Measurements from ENCODE around the gene SPDYE3. TPM values are rescaled to one million over a fixed set of nuclear protein-coding genes. Genes with fewer than 3 reads are reported as not detected.
"Not testable (repeated sequence)": the region's sequence is repeated elsewhere in the genome, so short reads cannot be mapped to it uniquely, and the experiment has no call there.

The SPDYE3 gene
- total RNA-seq, 1 experiment from 2014 or later, result not detected

DNA sequence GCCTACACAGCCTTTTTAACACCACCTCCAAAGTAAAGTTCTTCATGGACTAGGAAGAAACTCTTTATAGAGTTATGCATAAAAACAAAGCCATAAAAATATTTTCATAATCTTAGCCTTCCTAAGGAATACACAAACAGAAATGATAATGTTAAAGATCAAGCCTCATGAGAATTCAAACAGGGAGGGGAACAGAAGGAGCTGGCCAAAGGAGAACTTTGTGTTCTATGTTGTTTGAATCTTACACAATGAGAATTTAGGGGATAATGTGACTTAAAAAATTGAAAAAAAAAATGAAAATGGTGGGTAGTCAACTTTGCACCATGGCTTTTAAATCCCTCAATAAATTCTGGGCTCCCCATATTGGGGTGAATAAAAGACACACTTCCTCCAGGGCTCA is 41.3 kb downstream of the SPDYE3 start:
- ChIA-PET CTCF (interaction anchor here (0.6 kb wide), 1 partner anchor 77 kb away, joined by 3 read pairs; no protein-coding TSS in a partner anchor), POLR2A (interaction anchor here (0.6 to 1.2 kb wide), 3 partner anchors 12 to 307 kb away, joined by 3 to 4 read pairs (median 3); no protein-coding TSS in a partner anchor)
- H3K4me3 Mint-ChIP-seq (ENCODE audit: unreplicated experiment), result no peak overlapping the region
- H3K9me3 Mint-ChIP-seq (ENCODE audit: unreplicated experiment), result no peaks in the 10 kb centered on the region
- intact Hi-C loops (cut with micrococcal nuclease), result loop anchor here (10.0 kb wide), 1 partner anchor 214 kb away; no protein-coding TSS in a partner anchor
- no peak overlapping the region for H3K27ac Mint-ChIP-seq (ENCODE audit: low read depth, unreplicated experiment)
- DNase-seq (ENCODE audit: unreplicated experiment), result no peak
- H3K36me3 Mint-ChIP-seq (ENCODE audit: insufficient read depth, unreplicated experiment), result peaks cover 87% of the 10 kb centered on the region
- no TSS peak for BruUV-seq (replicated peaks)
- peaks cover 7% of the 10 kb centered on the region for H3K4me1 Mint-ChIP-seq (ENCODE audit: insufficient read depth, unreplicated experiment)
- no peaks in the 10 kb centered on the region for H3K27me3 Mint-ChIP-seq (ENCODE audit: insufficient read depth, unreplicated experiment)
- no peak for TF ChIP-seq CTCF (IDR thresholded peaks at IDR 0.05; ENCODE audit: unreplicated experiment)

- no peak for DNase-seq (ENCODE audit: unreplicated experiment)
- intact Hi-C loops (cut with micrococcal nuclease), result loop anchor here (10.0 kb wide), 1 partner anchor 215 kb away; no protein-coding TSS in a partner anchor
- ChIA-PET CTCF (no interaction called here), POLR2A (interaction anchor here (0.7 to 1.2 kb wide), 2 partner anchors 13 to 79 kb away, joined by 3 read pairs; partner anchors contain the start of gene ZCWPW1)
- Mint-ChIP-seq H3K4me3 (ENCODE audit: unreplicated experiment) (no peak overlapping the region), H3K4me1 (ENCODE audit: insufficient read depth, unreplicated experiment) (peaks cover 3% of the 10 kb centered on the region), H3K36me3 (ENCODE audit: insufficient read depth, unreplicated experiment) (peaks cover 87% of the 10 kb centered on the region), H3K9me3 (ENCODE audit: unreplicated experiment) (no peaks in the 10 kb centered on the region), H3K27me3 (ENCODE audit: insufficient read depth, unreplicated experiment) (no peaks in the 10 kb centered on the region), H3K27ac (ENCODE audit: low read depth, unreplicated experiment) (no peak overlapping the region)
- no TSS peak for BruUV-seq (replicated peaks)
- TF ChIP-seq CTCF (IDR thresholded peaks at IDR 0.05; ENCODE audit: unreplicated experiment), result no peak
Measured at GRCh38 chr7:100349757-100350156, 42.3 kb downstream of the SPDYE3 start.

DNA sequence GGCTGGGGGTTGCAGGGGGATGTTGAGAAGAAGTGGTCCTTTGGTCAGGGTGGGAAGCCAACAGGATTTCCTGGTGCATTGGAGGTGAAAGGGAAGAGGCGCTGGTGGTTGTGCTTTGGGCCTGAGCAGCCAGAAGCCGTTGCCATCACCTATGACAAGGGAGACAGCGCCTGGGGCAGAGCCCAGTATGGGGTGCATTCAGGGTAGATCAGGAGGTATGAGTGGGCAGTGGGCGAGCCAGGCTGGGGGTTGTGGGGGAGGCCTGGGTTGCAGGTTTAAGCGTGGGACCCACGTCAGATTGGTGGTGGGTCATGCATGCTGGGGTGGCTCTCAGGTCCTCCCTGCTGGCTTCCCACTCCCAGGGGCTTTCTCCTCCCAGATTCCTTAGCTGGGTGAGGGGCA is 44.2 kb downstream of the SPDYE3 start:
- POLR2A ChIA-PET, result no interaction called here
- no TSS peak for BruUV-seq (replicated peaks)
- no peak overlapping the region for H3K4me3 Mint-ChIP-seq (ENCODE audit: unreplicated experiment)
- no peaks in the 10 kb centered on the region for H3K4me1 Mint-ChIP-seq (ENCODE audit: insufficient read depth, unreplicated experiment)
- DNase-seq (ENCODE audit: unreplicated experiment), result no peak
- TF ChIP-seq CTCF (IDR thresholded peaks at IDR 0.05; ENCODE audit: unreplicated experiment), result no peak
- no peak overlapping the region for H3K27ac Mint-ChIP-seq (ENCODE audit: low read depth, unreplicated experiment)
- CTCF ChIA-PET, result no interaction called here
- intact Hi-C loops (cut with micrococcal nuclease), result no loop called here
- H3K36me3 Mint-ChIP-seq (ENCODE audit: insufficient read depth, unreplicated experiment), result peaks cover 87% of the 10 kb centered on the region
- no peaks in the 10 kb centered on the region for H3K9me3 Mint-ChIP-seq (ENCODE audit: unreplicated experiment)
- H3K27me3 Mint-ChIP-seq (ENCODE audit: insufficient read depth, unreplicated experiment), result no peaks in the 10 kb centered on the region

DNA sequence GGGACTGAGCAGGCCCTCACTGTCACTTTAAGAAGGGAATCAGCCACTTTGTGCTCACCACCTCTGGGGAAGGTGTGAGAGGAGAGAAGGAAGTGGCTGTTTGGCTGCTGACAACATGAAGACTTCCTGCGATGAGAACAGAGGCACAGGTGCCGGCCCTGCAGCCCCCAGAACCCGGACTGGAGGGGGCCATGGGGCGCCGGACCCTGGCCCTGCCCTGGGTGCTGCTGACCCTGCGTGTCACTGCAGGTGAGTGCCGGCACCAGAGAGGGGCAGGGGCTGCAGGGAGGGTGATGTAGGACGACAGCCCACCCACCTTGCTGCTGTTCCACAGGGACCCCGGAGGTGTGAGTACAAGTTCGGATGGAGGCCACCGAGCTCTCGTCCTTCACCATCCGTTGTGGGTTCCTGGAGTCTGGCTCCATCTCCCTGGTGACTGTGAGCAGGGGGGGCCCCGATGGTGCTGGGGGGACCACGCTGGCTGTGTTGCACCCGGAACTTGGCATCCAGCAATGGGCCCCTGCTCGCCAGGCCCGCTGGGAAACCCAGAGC is 44.8 kb downstream of the SPDYE3 start:
- intact Hi-C loops (cut with micrococcal nuclease); BruUV-seq (replicated peaks): not testable (repeated sequence)

More for the DNA sequence above, 44.8 kb downstream of the SPDYE3 start:
- H3K4me3 Mint-ChIP-seq (ENCODE audit: unreplicated experiment); POLR2A ChIA-PET; H3K27ac Mint-ChIP-seq (ENCODE audit: low read depth, unreplicated experiment); DNase-seq (ENCODE audit: unreplicated experiment); H3K27me3 Mint-ChIP-seq (ENCODE audit: insufficient read depth, unreplicated experiment); CTCF ChIA-PET; H3K9me3 Mint-ChIP-seq (ENCODE audit: unreplicated experiment); H3K4me1 Mint-ChIP-seq (ENCODE audit: insufficient read depth, unreplicated experiment): not testable (repeated sequence)
- H3K36me3 Mint-ChIP-seq (ENCODE audit: insufficient read depth, unreplicated experiment), result peaks cover 87% of the 10 kb centered on the region
